HEK293 (cell line): ENCODE measurements around the gene PDE2A.
A peak's percentile ranks its signal among the peaks of the same experiment; 100 is the strongest.

ENCODE experiments used
- ATF2 ChIP-seq: fragments of 450-650 bp; formaldehyde crosslinking; IDR thresholded peaks from 2 replicates; pipeline ENCODE4 v1.5.1; 2016; ENCODE audit warnings: missing biosample characterization, missing genetic modification characterization, low read depth
- CTCF ChIP-seq: fragments of 450-650 bp; formaldehyde crosslinking; IDR thresholded peaks from 2 replicates; pipeline ENCODE4 v1.5.1; 2016; ENCODE audit warnings: missing biosample characterization, missing genetic modification characterization
- KLF9 ChIP-seq: fragments of 450-650 bp; formaldehyde crosslinking; IDR thresholded peaks from 2 replicates; pipeline ENCODE4 v1.5.1; 2016; ENCODE audit warnings: missing biosample characterization, missing genetic modification characterization, low read depth
- YY1 ChIP-seq: fragments of 450-650 bp; formaldehyde crosslinking; IDR thresholded peaks from 2 replicates; pipeline ENCODE4 v1.5.1; 2018; ENCODE audit warnings: missing biosample characterization, missing genetic modification characterization
- ZBTB6 ChIP-seq: fragments of 450-650 bp; formaldehyde crosslinking; IDR thresholded peaks from 2 replicates; pipeline ENCODE4 v1.5.1; 2017; ENCODE audit warnings: missing biosample characterization, missing genetic modification characterization
- ZFP37 ChIP-seq: fragments of 450-650 bp; formaldehyde crosslinking; IDR thresholded peaks from 2 replicates; pipeline ENCODE4 v1.5.1; 2016; ENCODE audit warnings: missing biosample characterization, missing genetic modification characterization
- ZIC2 ChIP-seq: fragments of 450-650 bp; formaldehyde crosslinking; IDR thresholded peaks from 2 replicates; pipeline ENCODE4 v1.5.1; 2016; ENCODE audit warnings: missing biosample characterization, missing genetic modification characterization
- ZNF155 ChIP-seq: fragments of 450-650 bp; formaldehyde crosslinking; IDR thresholded peaks from 2 replicates; pipeline ENCODE4 v1.5.1; 2016; ENCODE audit warnings: missing biosample characterization, missing genetic modification characterization
- ZNF571 ChIP-seq: fragments of 450-650 bp; formaldehyde crosslinking; IDR thresholded peaks from 2 replicates; pipeline ENCODE4 v1.5.0; 2017; ENCODE audit warnings: missing biosample characterization, missing genetic modification characterization
- ZNF670 ChIP-seq: fragments of 450-650 bp; formaldehyde crosslinking; IDR thresholded peaks from 2 replicates; pipeline ENCODE4 v1.5.1; 2016; ENCODE audit warnings: missing biosample characterization, missing genetic modification characterization, low read depth
- ZNF830 ChIP-seq: fragments of 450-650 bp; IDR thresholded peaks from 2 replicates; pipeline ENCODE4 v1.5.0; 2018; ENCODE audit warnings: missing biosample characterization, missing genetic modification characterization, low read depth, mild to moderate bottlenecking, moderate library complexity
- ZSCAN30 ChIP-seq: fragments of 450-650 bp; IDR thresholded peaks from 2 replicates; pipeline ENCODE4 v1.5.1; 2018; ENCODE audit warnings: missing biosample characterization, mild to moderate bottlenecking, missing genetic modification characterization, moderate library complexity
- TF ChIP-seq, protein P1 (sequence below): fragments of 450-650 bp; formaldehyde crosslinking; IDR thresholded peaks from 2 replicates; pipeline ENCODE4 v1.5.1; 2016; ENCODE audit warnings: missing biosample characterization, missing genetic modification characterization

- TF ChIP-seq ATF2 (tag by site-specific recombination) (no peak), CTCF (no peak), YY1 (no peak), ZNF830 (no peak), ZNF155 (tag by site-specific recombination) (no peak), ZNF670 (no peak), ZSCAN30 (no peak), ZIC2 (tag by site-specific recombination) (peak; percentile 40; the same call in 1 of the 2 replicates), KLF9 (tag by site-specific recombination) (no peak), ZNF571 (tag by site-specific recombination) (no peak), ZFP37 (tag by site-specific recombination) (no peak), ZBTB6 (tag by site-specific recombination) (no peak)
- TF ChIP-seq, protein P1, sequence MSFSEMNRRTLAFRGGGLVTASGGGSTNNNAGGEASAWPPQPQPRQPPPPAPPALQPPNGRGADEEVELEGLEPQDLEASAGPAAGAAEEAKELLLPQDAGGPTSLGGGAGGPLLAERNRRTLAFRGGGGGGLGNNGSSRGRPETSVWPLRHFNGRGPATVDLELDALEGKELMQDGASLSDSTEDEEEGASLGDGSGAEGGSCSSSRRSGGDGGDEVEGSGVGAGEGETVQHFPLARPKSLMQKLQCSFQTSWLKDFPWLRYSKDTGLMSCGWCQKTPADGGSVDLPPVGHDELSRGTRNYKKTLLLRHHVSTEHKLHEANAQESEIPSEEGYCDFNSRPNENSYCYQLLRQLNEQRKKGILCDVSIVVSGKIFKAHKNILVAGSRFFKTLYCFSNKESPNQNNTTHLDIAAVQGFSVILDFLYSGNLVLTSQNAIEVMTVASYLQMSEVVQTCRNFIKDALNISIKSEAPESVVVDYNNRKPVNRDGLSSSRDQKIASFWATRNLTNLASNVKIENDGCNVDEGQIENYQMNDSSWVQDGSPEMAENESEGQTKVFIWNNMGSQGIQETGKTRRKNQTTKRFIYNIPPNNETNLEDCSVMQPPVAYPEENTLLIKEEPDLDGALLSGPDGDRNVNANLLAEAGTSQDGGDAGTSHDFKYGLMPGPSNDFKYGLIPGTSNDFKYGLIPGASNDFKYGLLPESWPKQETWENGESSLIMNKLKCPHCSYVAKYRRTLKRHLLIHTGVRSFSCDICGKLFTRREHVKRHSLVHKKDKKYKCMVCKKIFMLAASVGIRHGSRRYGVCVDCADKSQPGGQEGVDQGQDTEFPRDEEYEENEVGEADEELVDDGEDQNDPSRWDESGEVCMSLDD (tag by site-specific recombination): no peak
Observed at GRCh38 chr11:72676861-72677341, 2.7 kb upstream of the PDE2A start.
